GM23248 (cell line): ENCODE data around the gene LSM11.

Source experiments
- EZH2 ChIP-seq: fragments of 200-600 bp; sonication (generic); IDR thresholded peaks from 2 replicates; pipeline ENCODE4 v1.6.1; 2018; ENCODE audit warnings: antibody characterized with exemption, mild to moderate bottlenecking; ENCODE audit not compliant: insufficient read depth, poor library complexity, severe bottlenecking
- EZH2phosphoT487 ChIP-seq: fragments of 200-600 bp; sonication (generic); IDR thresholded peaks from 2 replicates; pipeline ENCODE4 v1.6.1; 2018; ENCODE audit warnings: antibody characterized with exemption, moderate library complexity, mild to moderate bottlenecking, low read depth; ENCODE audit not compliant: insufficient read depth

- TF ChIP-seq EZH2 (no peak), EZH2phosphoT487 (no peak)
These were observed 9.1 kb upstream of the LSM11 start for GRCh38 chr5:157734436-157734835.
